Measurements from ENCODE around the gene UBTD2.

UBTD2 gene

GRCh38 chr5:172160506-172160905, 123.1 kb downstream of the UBTD2 start:
- DNase-seq (ENCODE audit: low read depth) = no peak
- TF ChIP-seq CTCF (IDR thresholded peaks at IDR 0.05; ENCODE audit: insufficient read depth, low read depth, low read length, missing control alignments) = no peak
- H3K4me3 ChIP-seq (ENCODE audit: low read depth, low read length) = no peak overlapping the region

Data from GM12865 (cell line).